HTR-8/SVneo (cell line): ENCODE results near the gene SPATA24.
"Not testable (repeated sequence)": the region's sequence is repeated elsewhere in the genome, so short reads cannot be mapped to it uniquely, and the experiment has no call there.

ENCODE experiments used
- DNase-seq: peaks from one replicate; pipeline ENCODE4 v3.0.0; 2011; ENCODE audit warnings: low spot score, mixed read lengths; ENCODE audit not compliant: insufficient read length
- FAIRE-seq: peaks from 2 replicates; lab custom pipeline; 2011; peaks lifted over from hg19 to GRCh38; lab: Jason Lieb, UNC

SPATA24 gene

DNA sequence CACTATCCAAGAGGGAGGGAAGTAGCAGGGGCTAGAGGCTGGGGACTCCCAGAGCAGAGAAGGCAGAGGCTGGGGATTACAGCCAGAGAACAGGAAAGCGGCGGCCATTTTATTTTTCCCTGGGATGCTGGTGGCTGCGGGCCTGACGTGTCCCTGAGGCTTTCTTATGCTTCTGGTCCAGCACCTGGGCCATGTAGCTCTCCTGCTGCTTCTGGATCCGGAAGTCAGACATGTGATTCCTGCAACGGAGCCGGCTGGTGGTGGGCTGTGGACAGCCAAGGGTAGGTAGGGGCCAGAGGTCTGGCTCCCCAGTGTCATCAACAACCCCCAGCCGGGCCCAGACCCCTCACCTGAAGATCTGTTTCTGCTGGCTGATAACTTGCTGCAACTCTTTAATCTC is 7.2 kb downstream of the SPATA24 start:
- no peak for FAIRE-seq
- no peak for DNase-seq

DNA sequence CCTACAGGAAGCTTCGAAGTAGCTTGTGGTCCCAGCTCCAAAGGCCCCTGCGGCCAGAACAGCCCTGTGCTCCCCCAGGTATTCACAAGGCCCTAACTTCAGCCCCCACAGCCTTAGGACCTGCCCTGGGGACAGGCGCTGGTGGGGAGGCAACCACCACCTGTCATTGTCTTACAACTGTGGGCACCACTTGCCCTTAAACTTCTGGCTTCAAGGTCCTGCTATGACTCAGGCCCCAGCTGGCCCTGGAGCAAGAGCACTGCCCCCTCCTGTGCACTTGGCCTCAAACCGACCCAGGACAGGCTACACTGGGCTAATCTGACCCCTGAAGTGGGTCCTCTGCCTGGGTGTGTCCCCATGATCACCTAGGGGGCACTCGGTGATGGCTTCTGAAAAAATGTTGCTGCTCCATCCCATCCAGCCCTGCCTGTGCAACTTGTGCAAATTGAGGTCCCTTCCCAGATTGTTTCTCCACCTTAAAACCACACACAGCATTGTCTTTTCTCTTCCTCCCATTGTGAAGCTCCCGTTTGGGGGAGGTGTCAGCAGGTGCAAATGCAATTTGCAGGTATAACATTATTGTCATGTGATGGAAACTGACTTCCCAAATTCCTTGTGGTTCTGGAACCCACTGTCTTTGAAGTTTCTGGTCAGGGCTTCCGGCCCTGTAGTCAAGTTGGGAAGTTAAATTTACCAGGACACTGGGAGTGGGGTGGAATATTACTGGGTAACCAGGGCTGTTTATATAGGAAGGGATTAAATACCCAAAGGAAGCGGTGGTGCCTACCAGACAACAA is 7.8 kb downstream of the SPATA24 start:
- DNase-seq (no peak), FAIRE-seq (no peak)

DNA sequence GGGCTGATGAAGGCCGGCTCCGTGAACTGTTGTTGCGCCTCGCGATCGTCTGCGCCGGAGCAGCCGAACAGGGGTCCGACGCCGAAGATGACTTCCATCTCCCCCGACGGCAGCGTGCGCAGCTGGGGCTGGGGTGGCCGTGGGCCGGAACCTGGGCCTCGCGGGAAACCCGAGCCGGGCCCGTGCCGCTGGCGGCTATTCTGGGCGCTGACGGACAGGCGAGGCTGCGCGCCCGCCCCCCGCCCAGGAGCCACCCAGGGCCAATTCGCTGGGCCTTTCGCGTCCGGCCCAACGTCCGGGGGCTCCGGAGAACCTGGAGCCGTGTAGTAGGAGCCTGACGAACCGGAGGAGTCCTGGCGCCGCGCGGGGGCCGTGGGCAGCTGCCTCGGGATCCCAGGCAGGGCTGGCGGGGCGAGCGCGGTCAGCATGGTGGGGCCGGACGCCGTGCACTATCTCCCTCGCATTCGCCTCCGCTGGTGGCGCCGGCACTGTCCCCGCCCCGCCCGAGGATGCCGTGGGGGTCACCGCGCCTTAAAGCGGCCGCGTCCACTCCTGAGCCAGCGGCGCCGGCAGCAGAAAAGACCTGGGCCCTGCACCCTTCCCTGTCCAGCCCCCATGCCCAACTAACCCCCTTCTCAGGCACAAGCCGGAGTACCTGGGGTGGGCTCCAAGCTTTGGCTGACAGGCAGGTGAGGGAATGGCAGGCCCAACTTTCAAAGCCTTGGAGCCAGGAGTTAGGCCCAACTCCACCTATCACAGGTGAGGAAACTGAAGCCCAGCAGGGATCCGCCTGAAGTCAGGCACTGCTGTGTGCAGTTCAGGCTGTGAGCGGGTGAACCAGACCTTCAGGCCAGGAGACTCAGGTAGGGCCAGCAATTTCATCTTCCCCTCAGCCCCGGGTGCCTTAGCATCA is 9.0 kb downstream of the SPATA24 start, which contains the start of gene PROB1:
Gene PROB1 (minus strand): TSS at position 451 of the 913 bp plus-strand sequence. CDS start 23 bp downstream, at position 428.
- DNase-seq, result no peak
- no peak for FAIRE-seq

DNA sequence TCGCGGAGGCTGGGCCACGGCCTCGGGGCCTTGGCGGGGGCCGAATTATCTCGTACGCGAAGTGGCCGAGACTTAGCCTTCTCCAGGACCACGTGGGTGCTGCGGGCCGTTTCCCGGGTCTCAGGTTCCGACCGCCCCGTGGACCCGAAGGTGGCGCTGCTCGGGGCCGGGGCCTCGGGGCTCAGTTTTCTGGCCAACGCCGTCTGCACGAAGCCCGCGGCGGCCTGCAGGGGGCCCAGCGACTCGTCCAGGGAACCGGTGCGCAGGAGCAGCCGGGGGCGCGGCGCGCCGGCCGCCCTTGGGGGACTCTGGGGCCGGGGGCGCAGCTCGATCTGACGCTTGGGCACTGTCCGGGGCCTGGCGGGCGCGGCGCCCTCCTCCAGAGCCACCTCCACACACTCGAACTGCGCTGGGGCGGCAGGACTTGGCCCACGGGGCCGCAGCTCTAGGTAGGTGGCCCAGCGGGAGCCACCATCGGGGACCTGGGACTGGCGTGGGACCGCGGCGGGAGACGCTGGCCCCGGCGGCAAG is 9.7 kb downstream of the SPATA24 start:
- DNase-seq (no peak), FAIRE-seq (no peak)

DNA sequence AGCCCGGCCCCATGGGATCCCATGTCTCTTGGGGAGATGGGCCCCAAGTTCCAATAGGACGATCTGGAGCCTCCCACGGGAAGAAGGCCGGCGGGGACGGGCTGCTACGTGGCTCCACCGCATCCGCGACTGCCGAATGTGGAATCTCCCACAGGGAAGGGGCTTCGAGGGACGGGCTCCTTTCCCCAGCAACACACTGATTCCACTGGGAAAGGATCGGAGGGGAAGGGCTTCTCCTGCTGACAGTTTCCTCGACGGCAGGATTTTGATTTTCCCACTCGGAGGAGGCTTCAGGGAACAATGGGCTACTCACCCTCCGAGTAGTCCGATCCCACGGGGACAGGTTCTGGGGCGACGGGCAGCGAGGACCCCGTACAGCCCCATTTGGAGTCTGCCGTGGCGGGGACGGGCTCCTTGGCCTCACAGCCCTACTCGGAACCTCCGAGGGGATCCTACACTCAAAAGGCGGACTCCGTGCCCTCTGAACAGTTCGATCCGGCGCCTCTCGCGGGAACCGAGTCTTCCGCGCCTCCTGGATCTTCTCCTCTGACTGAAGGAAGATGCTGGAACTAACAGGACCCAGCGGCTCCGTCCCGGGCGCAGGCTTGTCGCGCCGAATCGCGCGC is 10.3 kb downstream of the SPATA24 start:
- FAIRE-seq (no peak), DNase-seq (no peak)

DNA sequence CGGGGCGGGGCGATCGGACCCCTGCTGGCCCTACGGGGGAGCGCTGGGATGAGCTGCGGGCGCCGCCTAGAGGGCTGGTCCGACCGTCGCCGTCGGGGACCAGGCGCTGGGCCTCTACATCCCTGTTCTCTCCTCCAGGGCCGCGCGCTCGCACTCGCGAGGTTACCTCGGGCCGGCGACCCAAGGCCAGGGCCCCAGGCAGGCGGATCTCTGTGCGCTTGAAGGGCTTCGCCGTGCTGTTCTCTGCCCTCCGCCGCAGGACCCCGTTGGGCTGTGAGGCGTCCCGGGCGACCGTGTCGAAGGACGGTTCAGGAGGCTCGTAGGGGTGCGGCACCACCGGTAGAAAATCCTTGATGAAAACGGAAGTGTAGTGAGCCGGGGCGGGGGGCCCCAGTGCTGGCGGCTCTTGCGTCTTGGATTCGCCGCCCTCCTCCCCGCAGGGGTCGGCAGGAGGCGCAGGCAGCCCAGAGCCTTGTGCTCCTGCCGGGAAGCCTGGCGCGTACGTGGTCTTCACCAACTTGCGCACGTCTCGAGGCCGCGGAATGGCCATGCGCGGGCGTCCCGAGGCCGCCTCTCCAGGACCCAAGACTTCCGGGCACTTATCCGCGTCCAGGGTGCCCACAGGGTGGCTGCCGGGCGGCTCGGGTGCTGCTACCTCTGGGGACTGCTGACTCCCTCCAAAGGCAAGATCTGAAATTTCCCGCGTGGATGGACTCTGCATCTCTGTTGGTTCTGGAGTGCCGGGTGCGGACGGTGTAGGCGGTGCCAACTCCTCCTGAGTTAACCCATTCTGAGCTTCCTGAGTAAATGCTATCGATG is 11.0 kb downstream of the SPATA24 start:
- no peak for FAIRE-seq

DNA sequence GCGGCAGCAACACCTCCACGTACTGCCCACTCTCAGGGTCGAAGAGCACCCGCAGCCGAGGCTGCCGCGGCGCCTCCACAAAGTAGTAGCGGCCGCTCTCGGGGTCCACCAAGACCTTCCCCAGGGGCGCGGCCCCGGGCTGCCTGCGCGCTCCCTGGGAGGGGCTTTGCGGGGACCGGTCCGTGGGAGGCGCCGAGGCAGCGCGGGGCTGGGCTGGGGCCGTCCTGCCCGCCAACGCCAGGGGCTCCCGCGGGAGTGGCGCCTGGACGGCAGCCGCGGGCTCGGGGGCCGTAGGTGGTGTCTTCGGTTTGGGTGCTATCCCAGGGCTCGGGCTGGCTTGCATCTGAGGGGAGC is 11.6 kb downstream of the SPATA24 start:
- FAIRE-seq (no peak), DNase-seq (no peak)

More for the DNA sequence above, 11.0 kb downstream of the SPATA24 start:
- peak; percentile 80 for DNase-seq

DNA sequence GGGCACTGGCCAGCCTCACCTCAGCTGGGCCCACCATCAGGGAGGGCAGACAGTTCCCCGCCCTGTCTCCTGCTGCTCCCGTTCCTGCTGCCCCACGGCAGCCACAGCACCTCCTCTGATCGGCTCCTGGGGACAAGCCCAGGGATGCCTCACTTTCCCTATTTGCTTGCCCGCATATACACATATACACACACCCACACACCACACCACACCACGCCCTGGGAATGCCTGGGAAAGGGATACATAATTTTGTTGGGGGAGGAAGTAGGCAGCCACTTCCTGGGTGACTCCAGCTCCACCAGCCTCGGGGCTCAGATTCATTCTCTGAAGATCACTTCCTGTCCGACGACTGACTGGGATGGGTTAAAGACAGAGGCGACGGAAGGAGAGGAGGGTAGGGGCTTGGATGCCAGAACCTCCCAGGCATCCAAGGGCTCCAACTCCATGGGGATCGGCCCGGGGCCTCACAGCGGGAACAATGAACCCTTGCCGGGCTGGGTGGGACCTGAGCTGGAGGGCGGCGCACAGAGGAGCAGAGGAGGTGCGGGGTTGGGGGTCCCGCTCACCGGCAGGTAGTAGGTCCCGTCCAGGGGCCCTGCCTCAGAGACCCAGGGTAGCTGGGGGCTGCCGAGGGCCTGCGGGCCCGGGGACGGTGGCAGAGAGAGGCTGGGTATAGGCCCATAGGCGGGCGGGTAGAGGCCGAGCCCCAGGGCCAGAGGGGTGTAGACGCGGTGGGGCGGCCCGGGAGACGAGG is 12.1 kb downstream of the SPATA24 start:
- FAIRE-seq, result no peak
- DNase-seq, result peak; percentile 80

DNA sequence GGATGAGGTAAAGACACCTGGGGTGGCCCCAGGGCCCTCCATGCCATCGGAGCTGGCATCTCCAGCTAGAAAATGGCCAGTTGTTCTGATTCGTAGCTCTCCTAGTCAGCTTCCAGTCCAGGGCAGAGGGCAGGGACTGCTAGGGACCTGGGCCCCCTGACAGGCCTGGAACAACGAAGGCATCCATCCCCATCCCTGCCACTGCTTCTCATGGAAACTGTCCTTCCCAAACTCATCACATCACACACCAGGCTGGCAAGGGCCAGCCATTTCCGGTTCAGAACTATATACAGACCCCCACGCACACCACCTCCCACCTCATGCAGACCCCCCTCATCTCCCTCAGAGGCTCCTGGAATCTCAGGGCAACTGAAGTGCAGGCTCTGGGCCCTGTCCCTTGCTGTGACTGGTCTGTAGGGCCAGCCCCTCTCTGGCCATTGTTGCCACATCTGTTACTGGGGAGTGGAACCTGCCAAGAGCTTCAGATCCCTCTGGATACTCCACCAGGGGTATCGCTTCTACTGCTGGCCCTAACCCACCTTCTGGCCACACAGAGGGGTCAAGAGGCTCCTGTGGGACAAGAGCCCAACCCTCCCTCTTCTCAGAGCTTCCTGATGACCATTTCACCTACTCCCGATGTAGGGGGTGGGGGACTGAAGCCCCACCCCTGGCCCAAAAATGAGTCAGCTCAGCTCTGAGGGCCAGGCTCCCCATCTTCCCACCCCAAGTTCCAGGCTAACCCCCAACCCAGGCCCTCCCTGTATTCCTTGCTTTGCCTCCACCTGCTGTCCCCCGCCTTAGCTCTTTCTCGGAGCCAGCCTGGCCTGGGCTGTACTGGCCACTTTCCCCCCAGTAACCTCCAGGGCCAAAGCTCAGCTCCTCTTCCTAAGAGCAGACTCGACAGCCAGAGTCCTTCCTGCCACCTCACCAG is 13.0 kb downstream of the SPATA24 start:
- FAIRE-seq, result no peak

DNA sequence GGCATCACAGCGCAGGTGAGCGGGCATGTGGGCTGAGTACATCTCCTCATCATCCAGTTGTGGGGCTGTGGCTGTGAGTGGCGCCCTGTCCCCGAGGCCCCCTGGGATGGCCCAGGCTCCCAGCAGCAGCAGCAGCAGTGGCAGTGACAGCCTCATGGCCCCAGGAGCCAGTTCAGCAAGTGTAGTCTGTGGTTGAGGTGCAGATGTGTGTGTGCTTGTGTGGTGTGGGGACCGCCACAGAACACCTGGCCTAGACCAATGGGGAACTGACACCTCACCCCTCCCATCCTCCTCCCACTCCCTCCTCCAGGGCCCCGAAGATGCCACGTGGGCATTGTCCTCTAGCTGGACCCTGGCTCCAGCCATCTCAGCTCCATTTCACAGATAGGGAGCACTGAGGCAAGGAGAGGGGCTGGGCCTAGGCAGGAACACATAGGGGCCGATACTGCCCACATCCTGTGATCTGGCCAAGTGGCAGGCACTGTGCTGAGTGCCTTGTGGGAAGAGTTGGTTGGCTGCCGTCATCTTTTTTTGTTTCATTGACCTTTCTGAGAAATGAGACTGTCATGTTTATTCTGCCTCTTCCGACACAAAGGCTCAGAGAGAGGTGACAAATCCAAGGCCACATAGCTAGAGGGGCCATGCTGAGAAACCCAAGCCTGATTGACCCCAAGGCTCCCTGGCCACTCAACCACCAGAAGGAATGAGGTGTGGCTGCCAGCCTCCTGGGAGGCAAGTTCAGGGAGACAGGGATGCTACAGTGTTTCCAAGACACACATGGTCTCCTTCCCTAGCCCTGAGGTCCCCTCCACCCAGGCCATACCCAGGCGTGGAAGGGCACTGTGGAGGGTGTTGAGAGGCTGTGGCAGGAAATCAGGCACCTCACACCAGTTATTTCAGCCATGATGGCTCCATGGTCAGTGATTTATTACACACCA is 13.9 kb downstream of the SPATA24 start, which contains the start of gene MZB1:
Gene MZB1 (minus strand): TSS at position 213 of the 938 bp plus-strand sequence. CDS start 57 bp downstream, at position 156.
- FAIRE-seq, result no peak
- DNase-seq, result no peak

More for the DNA sequence above, 13.0 kb downstream of the SPATA24 start:
- no peak for DNase-seq

DNA sequence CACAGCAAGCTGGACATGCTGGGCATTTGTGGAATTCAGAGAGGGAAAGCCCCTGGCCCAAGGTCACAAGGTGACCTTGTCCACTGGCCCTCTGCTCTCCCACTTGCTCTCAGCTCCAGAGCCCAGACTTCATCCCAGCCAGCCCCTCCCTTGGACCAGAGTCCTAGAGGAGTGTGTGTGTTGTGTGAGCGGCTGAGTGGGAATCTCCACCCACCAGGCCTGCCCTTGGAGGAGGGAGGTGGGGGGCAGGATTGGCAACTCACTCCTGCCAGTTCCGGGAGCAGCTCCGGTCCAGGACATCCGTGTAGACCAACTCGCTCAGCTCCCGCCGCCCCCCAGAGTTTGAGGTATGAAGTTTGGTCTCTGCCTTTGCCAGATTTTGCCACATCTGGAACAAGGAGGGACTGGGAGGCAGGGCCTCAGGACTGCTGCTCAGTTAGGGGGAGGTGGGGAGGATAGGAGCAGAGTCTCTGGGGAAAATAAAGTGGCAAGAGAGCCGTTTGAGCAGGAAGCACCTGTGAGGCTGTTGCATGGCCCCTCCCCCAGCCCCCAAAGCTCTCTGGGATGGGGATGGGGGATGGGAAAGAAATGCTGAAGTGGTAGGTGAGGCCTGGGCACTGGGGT is 15.6 kb downstream of the SPATA24 start:
- no peak for DNase-seq

DNA sequence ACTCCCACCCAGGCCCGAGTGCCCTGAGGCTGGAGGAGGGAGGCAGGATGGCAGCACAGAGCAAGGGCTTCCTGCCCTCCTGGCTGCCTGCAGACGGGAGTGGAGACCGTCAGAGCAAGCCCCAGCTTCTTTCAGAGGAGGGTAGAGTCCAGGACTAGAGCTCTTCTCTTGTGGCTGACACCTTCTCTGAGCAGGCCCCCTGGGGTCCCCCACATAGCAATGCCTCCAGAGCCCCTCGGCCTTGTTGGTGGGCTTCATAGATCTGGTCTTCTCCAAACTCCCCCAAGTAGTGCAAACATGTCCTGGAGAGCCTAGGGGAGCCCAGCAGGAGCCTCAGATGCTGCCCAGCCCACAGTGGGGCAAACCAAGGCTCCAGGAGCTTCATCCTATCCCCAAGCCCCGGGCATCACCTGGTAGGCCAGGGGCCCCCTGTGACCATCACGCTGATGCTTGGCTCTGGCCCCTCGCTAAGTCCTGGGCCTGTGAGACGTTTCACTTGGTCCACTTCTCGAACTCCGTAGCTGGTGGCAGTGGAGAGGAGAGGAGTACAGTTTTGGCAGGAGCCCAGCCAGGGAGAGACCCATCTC is 16.2 kb downstream of the SPATA24 start:
- no peak for FAIRE-seq
- no peak for DNase-seq

More for the DNA sequence above, 15.6 kb downstream of the SPATA24 start:
- no peak for FAIRE-seq

DNA sequence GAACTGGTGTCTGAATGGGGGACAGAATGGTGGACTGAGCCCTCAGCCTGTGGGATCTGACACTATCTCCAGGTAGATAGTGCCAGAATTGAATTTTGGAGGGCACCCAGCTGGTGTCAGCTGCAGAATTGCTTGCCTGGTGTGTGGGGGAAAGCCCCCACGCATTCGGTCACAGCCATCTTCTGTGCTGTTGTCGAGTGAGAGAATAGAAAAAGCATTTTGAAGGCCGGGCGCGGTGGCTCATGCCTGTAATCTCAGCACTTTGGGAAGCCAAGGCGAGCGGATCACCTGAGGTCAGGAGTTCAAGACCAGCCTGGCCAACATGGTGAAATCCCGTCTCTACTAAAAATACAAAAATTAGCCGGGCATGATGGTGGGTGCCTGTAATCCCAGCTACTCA is 16.9 kb downstream of the SPATA24 start:
- FAIRE-seq, result not testable (repeated sequence)

DNA sequence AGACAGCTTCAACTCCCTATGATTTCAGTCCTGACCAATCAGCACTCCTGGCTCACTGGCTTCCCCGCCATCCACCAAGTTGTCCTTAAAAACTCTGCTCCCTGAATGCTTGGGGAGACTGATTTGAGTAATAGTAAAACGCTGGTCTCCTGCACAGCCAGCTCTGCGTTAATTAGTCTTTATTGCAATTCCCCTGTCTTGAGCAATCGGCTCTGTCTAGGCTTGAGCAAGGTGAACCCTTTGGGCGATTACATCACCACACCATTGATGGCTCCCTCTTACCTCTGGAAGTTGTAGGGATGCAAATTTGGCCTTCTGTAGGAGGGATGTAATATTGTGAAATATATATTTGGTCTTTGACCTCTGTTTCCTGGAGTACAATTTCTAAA is 17.8 kb downstream of the SPATA24 start:
- no peak for DNase-seq
- FAIRE-seq, result no peak

More for the DNA sequence above, 16.9 kb downstream of the SPATA24 start:
- not testable (repeated sequence) for DNase-seq
